ENCODE measurements around the gene DNER.
"Not testable (repeated sequence)": the region's sequence is repeated elsewhere in the genome, so short reads cannot be mapped to it uniquely, and the experiment has no call there.

DNER gene

DNA sequence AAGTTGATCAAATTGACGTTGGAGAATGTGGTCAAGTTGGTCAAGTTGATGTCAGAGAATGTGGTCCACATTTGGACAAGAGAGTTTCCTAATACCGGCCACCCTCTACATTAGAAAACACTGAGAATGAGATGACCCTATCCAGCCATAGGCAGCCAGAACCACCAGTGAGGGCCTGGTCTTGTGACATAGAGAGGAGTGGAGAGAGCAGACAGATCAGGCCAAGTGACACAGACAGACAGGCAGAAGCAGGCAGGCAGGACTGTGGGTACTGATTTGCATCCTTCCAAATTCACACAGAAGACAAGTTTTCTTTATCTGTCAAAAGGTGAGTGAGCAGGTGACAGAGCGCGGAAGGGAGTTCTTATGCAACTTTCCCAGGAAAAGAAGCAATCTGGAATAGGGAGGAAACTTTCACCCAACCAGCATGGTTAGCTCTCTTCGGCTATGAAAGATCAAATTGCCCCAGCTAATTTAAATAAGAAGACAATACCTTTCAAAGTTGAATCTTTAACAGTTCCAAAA lies 334.2 kb downstream of the DNER start:
- DNase-seq: no peak

DNA sequence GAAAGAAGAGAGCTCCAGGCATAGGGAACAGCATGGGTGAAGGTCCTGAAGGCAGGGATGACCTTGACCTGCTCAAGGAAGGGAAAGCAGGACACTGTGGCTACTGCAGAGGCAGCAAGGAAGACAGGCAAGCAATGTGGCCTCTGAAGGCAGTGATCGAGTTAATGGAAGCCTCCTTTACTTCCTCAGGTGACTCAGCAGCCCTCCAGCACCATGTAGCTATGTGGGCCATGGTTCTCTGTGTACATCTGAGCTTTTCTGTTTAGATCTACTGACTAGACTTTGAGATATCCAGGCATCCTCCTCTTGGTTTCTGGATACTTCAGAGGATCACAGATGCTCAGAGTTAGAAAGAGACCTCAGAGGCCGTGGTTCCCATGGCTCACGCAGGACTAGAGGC lies 336.0 kb downstream of the DNER start:
- DNase-seq: no peak

DNA sequence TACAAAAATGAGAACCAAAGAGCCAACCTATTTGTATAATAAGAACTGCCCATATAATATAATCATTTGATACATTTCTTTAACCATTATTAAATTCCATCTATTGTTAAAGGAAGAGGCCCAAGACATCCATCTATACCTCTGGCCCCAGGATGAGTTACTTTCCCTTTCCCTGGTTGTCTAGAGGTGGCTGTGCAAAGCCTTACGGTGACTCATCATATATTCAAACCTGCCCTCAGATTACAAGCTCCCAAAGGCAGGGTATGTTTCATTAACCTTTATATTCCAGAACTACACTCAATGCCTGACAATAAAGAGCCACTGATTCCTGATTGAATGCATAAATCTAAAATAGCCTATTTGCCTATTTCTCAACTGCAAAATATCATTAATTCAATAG lies 337.5 kb downstream of the DNER start:
- no peak for DNase-seq

DNA sequence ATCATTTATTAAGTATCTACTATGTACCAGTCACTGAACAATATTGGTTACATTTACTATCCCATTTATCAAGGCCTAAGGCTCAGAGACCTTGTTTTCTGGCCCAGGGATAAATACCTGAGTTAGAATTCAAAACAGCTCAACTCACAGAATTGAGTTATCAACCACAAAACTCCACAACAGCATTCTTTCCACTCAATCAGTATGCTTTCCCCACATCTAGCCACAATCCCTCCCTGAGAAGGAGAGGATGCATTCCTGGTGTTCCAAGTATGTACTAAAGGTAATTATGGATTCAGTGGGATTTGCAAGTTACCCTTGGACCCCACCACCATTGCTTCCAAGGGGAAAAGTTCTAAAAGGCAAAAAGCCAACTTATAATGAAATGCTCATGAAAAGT lies 339.1 kb downstream of the DNER start:
- no peak for DNase-seq

- not testable (repeated sequence) for DNase-seq
Observed at GRCh38 chr2:229373311-229373710, 341.0 kb downstream of the DNER start.

- DNase-seq: no peak
Observed at GRCh38 chr2:229372207-229372606, 342.1 kb downstream of the DNER start.

GRCh38 chr2:229371086-229371485 lies 343.3 kb downstream of the DNER start:
- no peak for DNase-seq

DNA sequence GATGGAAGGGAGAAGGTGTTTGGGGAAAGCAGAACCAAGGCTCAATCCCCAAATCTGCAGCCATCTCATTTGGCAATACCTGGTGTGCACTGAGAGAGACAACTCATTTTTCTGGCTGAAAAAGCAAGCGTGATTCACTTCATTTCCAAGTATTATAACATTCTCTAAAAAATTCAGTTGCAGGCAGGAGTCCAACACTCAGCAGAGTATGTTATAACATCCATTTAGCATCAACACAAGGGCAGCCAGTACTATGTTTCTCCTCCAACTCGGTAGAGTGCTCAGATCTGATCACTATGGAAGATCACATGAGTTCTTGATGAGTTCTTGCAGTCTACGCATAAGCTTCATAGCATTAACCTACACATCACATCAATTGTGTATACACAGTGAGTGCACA lies 343.8 kb downstream of the DNER start:
- DNase-seq: no peak

DNA sequence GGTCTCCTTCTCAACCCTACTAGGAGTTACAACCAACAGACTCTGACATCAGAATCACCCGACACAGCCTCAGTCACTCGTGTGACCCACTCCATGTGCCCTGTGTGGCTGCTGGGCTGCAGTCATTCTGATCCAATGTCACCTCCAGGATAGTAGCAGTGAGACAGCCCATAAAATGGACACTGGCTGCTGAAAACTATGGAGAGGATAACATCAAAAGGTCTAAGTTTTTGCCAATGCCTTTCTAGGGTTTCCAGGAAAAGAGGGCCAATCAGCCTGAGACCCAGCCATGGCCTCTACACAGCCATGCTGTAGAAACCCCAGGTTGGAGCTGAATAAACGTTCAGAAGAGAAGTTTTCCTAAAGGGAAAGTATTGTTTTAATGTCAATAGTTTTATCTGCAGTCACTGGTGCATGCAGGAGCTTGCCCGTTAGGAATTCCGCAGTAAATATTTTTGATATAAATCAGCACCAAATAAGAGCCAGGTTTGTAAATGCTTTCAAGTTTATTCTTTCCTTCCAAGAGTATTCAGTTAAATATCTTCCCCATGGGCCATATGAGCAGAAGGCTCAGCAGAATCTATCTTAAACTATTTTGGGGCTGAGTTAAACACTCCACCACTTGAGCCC lies 351.1 kb downstream of the DNER start:
- DNase-seq: no peak

GRCh38 chr2:229350883-229351282 lies 363.5 kb downstream of the DNER start:
- DNase-seq: no peak

GRCh38 chr2:229350117-229350805 lies 364.1 kb downstream of the DNER start:
- DNase-seq: no peak

DNA sequence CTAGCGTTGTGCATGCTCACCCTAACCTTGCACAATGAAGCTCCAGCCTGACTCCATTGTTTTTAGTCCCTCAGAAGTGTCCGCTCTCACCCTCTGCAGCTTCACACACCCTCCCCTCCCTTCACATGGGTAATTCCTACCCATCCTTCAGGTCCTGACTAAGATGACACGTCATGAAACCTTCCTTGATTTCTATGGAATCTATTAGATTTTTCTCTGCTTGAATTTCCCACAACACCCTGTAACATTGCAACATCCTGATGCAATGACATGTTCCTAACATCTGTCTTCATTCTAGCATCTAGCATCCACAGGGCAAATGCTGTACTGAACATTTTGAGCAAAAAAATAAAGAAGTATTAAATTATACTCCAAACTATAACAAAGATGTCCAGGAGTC lies 366.2 kb downstream of the DNER start:
- no peak for DNase-seq

DNA sequence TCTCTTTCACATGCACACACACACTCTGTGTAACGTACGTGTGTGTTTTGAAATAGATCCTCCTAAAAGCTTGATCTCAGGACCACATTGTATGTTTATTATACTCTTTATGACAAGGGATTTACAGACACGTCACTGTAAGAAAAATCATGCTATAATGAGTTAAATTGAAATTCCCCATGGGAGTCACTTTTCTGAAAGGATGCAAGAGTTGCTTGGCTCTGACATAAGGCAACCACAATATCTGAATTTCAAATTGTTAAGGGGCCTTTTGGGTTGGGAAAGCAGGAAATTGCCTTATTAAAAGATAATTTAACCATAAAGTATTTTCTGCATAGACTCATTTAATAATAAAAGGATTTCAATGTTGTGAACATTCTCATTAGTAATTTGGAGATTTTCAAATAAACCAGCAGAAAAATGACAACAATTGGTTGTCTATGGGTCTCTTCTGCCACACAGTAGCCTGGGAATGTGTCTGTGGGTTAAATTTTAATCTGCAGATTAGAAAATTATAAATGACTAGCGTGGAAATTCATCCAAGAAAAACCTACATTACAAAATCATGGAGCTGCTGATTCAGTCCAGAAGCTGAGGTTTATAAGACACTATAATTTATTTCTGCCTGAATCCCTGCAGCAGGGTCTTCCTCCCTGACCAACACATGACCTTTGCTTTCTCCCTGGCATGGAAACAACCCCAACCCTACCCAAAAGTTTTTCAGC lies 367.4 kb downstream of the DNER start:
- DNase-seq: no peak

DNA sequence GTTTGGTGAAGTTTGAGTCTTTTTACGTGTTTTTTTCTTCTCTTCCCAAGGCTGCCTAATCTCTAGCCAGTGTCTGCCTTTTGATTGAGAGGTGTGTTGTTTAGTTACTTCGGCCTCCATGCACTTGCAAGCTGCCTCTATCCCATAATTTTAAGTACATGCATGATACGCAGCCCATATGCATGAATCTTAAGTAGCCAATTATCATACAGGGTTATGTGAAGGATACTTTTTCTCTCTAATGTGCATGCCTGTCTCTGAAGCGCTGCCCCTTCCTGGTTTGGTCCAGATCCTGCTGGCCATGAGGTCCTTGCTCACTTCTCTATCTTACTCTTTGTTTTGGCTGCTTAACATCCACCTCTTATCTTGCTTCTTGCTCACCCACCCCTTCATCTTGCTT lies 369.4 kb downstream of the DNER start:
- no peak for DNase-seq

GRCh38 chr2:229344151-229344551 lies 370.2 kb downstream of the DNER start:
- DNase-seq: no peak

GRCh38 chr2:229343661-229344060 lies 370.7 kb downstream of the DNER start:
- DNase-seq: no peak

GRCh38 chr2:229342376-229342775 lies 372.0 kb downstream of the DNER start:
- DNase-seq: no peak

DNA sequence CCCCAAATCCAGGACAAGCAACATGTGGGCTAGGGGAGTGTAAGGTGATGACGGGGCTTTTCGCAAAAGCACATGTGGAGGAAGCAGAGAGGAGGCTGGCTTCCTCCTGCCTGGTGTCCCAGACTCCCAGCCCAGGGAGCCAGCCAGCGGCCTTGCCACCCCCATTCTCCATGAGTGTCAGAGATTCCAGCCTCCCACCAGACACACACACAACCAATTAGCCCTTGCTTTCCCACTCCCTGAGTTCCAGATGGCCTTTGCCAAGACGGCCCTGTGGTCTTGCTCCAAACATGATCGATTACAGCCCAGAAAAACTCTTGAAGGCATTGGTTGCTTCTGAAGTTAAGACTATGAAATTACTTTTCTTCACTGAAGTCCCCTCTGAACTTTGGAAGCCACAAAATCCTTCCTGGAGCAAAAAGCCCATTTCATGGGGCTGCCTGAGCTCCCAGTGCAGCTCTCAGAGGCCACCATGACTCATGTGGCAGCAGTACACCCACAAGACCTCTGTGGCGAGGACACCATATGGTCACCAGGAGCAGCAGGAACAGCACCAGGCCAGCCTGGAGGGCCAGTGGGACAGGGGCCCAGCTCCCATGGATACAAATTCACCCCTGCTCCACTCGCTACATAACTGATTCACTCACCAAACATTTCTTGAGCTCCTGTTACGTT lies 374.1 kb downstream of the DNER start:
- DNase-seq: no peak

- DNase-seq: no peak
Observed at GRCh38 chr2:229339618-229340017, 374.7 kb downstream of the DNER start.

GRCh38 chr2:229339171-229339570 lies 375.2 kb downstream of the DNER start:
- DNase-seq: not testable (repeated sequence)

GRCh38 chr2:229335877-229336346 lies 378.4 kb downstream of the DNER start:
- no peak for DNase-seq

DNA sequence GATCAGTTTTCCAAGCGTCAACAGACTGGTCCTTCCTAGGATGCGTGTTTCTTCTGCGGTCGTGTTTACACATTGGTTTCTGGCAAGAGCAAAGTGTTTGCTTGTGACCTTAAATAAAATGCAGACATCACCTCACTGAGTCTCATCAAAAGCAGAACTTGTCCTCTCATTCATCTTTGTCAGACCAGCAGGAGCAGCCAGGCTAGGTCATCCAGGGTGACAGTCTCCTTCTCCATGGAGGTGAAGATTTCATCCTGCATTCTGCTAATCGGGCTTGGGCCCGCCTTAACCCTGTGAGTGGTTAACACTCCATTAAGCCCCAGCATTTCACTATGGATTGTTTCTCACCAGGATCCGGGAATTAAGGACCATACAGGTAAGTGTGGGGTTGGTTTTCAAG lies 379.0 kb downstream of the DNER start:
- DNase-seq: no peak

DNA sequence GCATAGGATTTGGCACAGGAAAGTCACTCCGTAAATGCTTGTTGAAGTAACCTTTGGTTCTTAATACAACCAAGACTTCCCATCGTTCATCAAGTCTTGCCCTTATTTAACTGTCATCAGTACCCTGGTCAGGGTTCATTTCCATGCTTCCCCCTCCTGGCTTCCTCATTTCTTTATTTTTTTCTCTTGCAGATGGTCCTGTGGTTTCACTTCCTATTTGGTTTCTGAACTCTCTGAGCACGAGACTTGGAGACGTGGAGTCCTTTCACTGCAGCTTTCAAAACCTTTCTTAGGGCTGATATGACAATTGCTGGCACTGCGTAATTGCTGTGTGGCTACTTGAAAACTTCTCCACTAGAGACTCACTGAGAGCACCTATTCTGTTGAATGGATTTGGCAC lies 383.4 kb downstream of the DNER start:
- no peak for DNase-seq
